DOHH2 (cell line): ENCODE measurements around the gene TRRAP.
"Not testable (repeated sequence)": the region's sequence is repeated elsewhere in the genome, so short reads cannot be mapped to it uniquely, and the experiment has no call there.

Experiments
- EZH2phosphoT487 ChIP-seq: fragments of 200-600 bp; sonication (generic); IDR thresholded peaks from 2 replicates; pipeline ENCODE4 v1.6.1; 2017; ENCODE audit warnings: borderline replicate concordance, mild to moderate bottlenecking, antibody characterized with exemption, low read length, moderate library complexity, mixed read lengths
- TF ChIP-seq, protein P1 (sequence below): fragments of 200-600 bp; sonication (generic); IDR thresholded peaks from one replicate; pipeline ENCODE4 v1.5.1; 2014; ENCODE audit warnings: antibody characterized with exemption, mild to moderate bottlenecking, low read depth, low read length; ENCODE audit not compliant: poor library complexity, severe bottlenecking

DNA sequence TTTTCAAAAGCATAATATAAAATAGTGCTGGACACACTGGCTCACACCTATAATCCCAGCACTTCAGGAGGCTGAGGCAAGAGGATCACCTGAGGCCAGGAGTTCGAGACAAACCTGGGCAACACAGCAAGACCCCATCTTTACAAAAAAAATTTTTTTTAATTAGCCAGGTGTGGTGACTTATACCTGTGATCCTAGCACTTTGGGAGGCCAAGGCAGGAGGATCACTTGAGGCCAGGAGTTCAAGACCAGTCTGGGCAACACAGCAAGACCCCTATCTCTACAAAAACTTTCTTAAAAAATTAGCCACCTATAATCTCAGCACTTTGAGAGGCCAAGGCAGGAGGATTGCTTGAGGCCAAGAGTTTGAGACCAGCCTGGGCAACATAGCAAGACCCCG lies 35.8 kb upstream of the TRRAP start:
- TF ChIP-seq, protein P1, sequence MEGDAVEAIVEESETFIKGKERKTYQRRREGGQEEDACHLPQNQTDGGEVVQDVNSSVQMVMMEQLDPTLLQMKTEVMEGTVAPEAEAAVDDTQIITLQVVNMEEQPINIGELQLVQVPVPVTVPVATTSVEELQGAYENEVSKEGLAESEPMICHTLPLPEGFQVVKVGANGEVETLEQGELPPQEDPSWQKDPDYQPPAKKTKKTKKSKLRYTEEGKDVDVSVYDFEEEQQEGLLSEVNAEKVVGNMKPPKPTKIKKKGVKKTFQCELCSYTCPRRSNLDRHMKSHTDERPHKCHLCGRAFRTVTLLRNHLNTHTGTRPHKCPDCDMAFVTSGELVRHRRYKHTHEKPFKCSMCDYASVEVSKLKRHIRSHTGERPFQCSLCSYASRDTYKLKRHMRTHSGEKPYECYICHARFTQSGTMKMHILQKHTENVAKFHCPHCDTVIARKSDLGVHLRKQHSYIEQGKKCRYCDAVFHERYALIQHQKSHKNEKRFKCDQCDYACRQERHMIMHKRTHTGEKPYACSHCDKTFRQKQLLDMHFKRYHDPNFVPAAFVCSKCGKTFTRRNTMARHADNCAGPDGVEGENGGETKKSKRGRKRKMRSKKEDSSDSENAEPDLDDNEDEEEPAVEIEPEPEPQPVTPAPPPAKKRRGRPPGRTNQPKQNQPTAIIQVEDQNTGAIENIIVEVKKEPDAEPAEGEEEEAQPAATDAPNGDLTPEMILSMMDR: not testable (repeated sequence)
- not testable (repeated sequence) for TF ChIP-seq EZH2phosphoT487
